SW 1271 (cell line): ENCODE data around the gene SGCD.
"Not testable (repeated sequence)": the region's sequence is repeated elsewhere in the genome, so short reads cannot be mapped to it uniquely, and the experiment has no call there.

Experiments used
- DNase-seq, 2 experiments: peaks; one replicate each; lab custom pipeline; 2025; lab: John Stamatoyannopoulos, UW

The SGCD gene

DNA sequence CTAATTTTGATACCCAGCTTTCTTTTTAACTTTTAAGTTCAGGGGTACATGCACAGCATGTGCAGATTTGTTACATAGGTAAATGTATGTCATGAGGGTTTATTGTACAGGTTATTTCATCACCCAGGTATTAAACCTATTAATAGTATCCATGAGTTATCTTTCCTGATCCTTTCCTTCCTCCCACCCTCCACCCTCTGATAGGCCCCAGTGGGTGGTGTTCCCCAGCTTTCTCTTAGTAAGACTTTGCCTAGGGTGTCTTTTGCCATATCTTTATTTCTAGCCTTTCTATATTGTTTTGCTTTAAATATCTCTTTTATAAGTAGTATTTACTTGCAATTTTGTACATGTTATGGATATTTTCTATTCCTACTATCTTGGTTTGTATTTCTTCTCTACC, 243.7 kb downstream of the SGCD start:
- DNase-seq, result no peak

DNA sequence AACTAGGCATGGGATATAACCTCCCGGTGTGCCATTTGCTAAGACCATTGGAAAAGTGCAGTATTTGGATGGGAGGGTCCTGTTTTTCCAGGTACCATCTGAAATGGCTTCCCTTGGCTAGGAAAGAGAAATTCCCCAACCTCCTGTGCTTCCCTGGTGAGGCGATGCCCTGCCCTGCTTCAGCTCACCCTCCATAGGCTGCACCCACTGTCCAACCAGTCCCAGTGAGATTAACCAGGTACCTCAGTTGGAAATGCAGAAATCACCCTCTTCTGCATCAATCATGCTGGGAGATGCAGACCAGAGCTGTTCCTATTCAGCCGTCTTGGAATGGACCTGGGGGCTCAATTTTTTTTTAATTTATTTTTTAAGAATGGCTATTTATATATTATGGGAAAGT, 254.8 kb downstream of the SGCD start:
- no peak for DNase-seq

- DNase-seq, result no peak
Observed at GRCh38 chr5:156582193-156582598, 255.2 kb downstream of the SGCD start.

DNA sequence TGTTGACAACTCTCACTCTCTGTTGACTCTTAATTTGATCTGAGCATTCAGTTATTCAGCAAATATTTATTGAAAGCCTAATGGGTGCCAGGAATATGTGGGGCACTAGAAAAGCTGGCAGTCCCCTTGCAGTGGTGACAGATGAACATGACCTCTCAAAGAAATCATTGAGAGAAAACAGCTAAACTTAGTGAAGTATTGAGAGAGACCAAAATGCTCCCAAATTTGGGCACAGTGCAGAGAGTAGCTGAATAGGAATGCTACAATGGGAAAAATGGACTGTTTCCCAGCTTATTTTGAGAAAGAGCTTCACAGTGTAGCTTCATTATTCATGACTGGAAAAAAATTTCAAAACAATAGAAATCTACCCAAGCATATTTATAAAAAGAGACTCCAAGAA, 257.9 kb downstream of the SGCD start:
- DNase-seq, result no peak

GRCh38 chr5:156585999-156586398, 259.0 kb downstream of the SGCD start:
- no peak for DNase-seq

GRCh38 chr5:156587012-156587411, 260.0 kb downstream of the SGCD start:
- DNase-seq, result no peak

DNA sequence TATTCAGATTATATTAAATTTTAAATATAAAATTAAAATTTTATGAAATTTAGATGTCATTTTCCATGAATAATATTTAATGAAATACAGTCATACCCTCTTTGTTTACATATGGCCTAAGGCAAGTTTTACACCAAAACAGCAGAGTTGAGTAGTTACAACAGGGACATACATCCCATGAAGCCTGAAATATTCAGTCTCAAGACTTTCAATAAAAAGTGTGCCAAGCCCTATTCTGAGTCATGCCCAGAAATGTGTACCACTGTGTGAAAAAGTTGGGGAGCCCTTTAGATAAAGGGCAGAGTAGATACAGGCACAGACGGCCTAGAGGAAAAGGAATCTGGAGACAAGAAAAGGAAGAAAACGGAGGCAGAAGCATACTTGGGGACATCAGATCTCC, 261.3 kb downstream of the SGCD start:
- DNase-seq, result no peak

DNA sequence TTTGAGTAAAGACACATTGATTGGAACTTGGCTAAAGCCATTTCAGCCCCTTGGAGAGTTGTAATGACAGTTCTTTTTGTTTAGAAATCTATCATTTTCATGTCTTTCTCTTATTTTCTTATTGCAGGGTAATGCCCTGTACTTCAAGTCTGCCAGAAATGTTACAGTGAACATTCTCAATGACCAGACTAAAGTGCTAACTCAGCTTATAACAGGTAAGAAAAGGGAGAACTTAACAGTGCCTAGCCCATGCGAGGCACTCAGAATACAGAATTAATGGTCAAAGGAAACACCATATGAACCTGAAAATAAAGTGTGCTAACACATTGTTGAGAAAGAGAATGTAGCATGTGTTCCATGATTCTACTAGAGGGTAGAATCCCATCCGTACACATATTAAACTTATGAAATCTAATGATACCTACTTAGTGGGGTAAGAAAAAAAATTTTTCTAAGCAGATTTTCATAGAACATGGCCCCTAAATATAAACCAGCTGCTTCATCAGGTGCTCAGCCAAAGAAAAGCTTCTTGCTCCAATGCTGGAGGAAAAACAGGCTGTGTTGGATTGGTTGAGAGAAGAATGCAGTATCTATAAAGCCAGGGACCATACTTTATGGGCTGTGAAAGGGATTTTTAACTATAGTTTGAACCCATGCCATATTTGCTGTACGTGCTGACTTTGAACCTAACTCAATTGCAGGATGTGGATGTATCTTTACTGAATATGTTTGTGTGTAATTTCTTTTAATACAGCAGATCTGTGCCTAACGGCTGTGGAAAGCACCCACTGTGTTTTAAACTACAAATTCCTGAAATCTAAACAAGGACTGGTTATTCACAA, 262.4 kb downstream of the SGCD start:
- DNase-seq, result no peak

DNA sequence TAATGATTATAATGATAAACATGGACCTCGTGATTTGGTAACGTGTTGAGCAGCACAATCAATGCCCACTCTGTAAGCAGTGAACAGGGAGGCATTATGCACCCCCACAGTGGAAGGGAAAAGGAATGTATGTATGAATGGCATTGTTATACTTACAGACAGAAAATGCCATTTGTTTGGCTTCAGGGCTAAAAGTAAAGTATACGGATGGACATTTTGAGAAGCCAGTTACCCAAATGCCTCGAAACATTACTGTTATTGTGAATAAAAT, 262.9 kb downstream of the SGCD start:
- no peak for DNase-seq

- no peak for DNase-seq
Observed at GRCh38 chr5:156590978-156591377, 264.0 kb downstream of the SGCD start.

DNA sequence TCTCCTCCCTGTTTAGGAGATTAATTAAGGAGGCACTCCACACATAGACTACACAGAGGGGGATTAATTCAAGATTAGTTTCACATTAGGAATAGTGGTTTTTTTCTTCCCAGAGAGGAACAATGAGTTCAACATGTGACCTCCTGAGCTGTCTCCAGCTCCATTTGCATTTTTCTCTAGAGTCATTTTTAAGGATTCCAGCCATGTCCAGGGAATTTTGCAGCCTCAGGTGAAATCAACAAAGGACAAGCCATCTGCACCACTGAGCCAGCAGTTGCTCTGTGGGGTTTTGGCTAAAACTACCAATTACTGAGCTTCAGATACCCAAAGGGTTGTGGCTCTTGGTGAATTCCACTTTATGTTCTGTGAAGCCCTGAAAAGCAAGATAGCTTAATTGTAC, 264.7 kb downstream of the SGCD start:
- DNase-seq, result no peak

DNA sequence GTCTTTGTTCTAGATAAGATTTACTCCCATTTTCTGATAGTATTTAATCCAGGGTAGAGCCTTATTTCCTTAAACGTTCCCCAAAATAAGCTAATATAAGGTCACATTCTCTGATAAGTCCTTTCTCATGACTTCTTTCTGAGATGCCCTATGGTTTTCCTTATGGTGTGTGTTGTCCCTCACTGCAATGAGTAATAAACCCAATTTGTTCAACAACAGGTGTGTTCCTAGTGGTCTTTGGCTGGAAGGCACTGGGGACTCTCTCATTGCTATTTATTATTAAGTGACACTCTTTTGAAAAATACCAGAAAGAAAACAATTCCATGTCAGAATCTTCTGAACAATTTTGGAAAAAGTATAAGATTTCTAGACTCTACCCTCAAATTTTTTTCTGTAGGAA, 266.6 kb downstream of the SGCD start:
- no peak for DNase-seq

- DNase-seq, result no peak
Observed at GRCh38 chr5:156594406-156594805, 267.4 kb downstream of the SGCD start.

GRCh38 chr5:156595132-156595787, 268.3 kb downstream of the SGCD start:
- no peak for DNase-seq

- no peak for DNase-seq
Observed at GRCh38 chr5:156597276-156597675, 270.3 kb downstream of the SGCD start.

DNA sequence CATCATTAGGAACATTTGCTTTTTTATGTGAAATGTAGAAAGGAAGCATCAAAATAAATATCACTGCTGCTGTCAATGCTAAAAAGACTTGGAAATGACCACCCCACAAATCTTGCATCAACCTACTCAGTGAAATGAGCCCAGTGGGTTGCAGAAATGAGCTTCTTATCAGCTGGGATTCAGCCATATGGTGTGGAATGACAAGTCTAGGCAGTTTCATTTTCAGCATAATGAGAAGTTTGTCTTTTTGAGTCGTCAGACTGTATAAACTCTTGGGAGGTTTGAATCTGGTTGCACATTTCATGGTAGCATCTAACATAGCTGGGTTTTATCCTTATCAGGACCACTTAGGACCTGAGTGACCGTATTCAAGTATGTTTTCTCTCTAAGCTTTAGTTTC, 272.0 kb downstream of the SGCD start:
- DNase-seq, result no peak

DNA sequence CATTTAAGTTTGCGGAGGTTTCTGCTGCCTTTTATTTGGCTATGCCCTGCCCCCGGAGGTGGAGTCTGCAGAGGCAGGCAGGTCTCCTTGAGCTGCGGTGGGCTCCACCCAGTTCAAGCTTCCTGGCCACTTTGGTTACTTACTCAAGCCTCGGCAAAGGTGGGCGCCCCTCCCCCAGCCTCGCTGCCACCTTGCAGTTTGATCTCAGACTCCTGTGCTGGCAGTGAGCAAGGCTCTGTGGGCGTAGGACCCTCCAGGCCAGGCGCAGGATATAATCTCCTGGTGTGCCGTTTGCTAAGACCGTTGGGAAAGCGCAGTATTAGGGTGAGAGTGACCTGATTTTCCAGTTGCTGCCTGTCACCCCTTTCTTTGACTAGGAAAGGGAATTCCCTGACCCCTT, 283.6 kb downstream of the SGCD start:
- not testable (repeated sequence) for DNase-seq

GRCh38 chr5:156615901-156616300, 288.9 kb downstream of the SGCD start:
- DNase-seq, result no peak

DNA sequence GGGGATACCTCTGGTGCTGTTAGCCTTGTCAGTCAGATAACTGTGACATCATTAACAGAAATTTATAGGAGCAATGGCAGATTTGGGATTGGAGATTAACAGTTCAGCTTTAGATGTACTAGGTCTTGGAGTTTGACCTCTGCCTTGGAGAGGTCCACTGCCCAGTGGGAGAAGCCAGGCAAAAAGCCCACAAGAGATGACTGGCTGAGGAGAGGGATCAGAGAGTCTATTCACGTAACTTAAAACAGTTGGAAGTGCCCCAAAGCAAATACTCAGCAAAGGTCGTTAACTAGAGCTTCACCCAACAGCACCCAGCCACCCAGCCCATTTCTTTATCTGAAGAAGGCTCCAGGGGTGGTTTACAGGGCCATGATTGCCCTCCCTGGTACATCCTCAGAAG, 290.5 kb downstream of the SGCD start:
- DNase-seq, result no peak

DNA sequence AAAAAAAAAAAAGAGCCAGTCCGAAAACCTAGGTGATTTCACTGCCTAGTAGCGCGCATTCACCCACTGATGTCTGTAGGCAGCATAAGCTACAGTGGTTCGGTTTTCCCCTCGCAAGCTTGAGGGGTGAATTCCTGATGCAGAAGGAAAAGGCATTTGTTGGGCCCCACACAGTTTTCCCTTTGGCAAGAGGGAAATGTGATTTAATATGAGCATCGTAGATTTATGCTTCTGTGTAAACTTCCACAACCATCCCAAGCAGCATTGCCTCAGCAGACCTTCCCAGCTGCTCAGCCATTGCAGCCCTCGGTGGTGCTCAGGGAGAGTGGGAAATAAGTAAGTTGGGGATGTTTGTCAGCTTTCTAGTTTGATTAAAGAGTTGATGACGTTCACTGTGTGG, 291.6 kb downstream of the SGCD start:
- DNase-seq, result no peak

- DNase-seq, result no peak
Observed at GRCh38 chr5:156621719-156622118, 294.8 kb downstream of the SGCD start.

GRCh38 chr5:156623381-156624040, 296.5 kb downstream of the SGCD start:
- no peak for DNase-seq

GRCh38 chr5:156624686-156625085, 297.7 kb downstream of the SGCD start:
- no peak for DNase-seq
